ENCODE measurements around the gene VPS37B.

- TF ChIP-seq POU5F1 (IDR thresholded peaks at IDR 0.05; ENCODE audit: low read depth, low read length) (no peak), POLR2A (IDR thresholded peaks at IDR 0.05; ENCODE audit: control extremely low read depth in 1 of 2, low read depth in 2 of 2, low read length in 2 of 2) (no peak), SAP30 (IDR thresholded peaks at IDR 0.05; ENCODE audit: insufficient read depth, insufficient replicate concordance, low read length) (no peak), E2F6 (IDR thresholded peaks at IDR 0.05) (no peak), CTCF (IDR thresholded peaks at IDR 0.05; ENCODE audit: control extremely low read depth in 1 of 3, insufficient read depth in 1 of 3, low read depth in 1 of 3, low read length in 3 of 3) (peak in 2 of 3 experiments; percentile 92 to 95; a peak in 3 of 4 replicates), FOSL1 (IDR thresholded peaks at IDR 0.05; ENCODE audit: insufficient read depth, low read depth, low read length) (no peak), JUN (IDR thresholded peaks at IDR 0.05; ENCODE audit: low read depth, low read length) (no peak), POLR2AphosphoS5 (IDR thresholded peaks at IDR 0.05; ENCODE audit: low read depth, low read length) (no peak), CHD2 (IDR thresholded peaks at IDR 0.05; ENCODE audit: low read length) (no peak), EP300 (IDR thresholded peaks at IDR 0.05; ENCODE audit: borderline replicate concordance in 1 of 2, low read depth in 2 of 2, low read length in 2 of 2) (peak in 1 of 2 experiments; percentile 57; a peak in 1 of 3 replicates), CEBPB (IDR thresholded peaks at IDR 0.05; ENCODE audit: low read depth, low read length) (no peak), RXRA (IDR thresholded peaks at IDR 0.05; ENCODE audit: insufficient read depth, low read depth, low read length) (no peak)
These were observed 35.7 kb downstream of the VPS37B start for GRCh38 chr12:122860040-122860853.

Measured in H1 (cell line).